OCI-LY1 (cell line): ENCODE results near the gene TMEM233.

Experiments used
- H2AFZ ChIP-seq: fragments of 200-600 bp; sonication (generic), shearing (Covaris generic); 2 replicates; pipeline ENCODE4 v1.6.0; 2014; ENCODE audit warnings: antibody characterized with exemption, mild to moderate bottlenecking, low read length
- H3F3A ChIP-seq: fragments of 200-600 bp; sonication (generic), shearing (Covaris generic); 2 replicates; pipeline ENCODE4 v1.6.0; 2014; ENCODE audit warnings: mild to moderate bottlenecking, antibody characterized with exemption, low read length, moderate library complexity; ENCODE audit not compliant: insufficient read depth
- H3K27ac ChIP-seq: fragments of 200-600 bp; sonication (generic); 2 replicates; pipeline ENCODE4 v1.5.1; 2014; ENCODE audit warnings: low read length, mixed run types, mild to moderate bottlenecking, low read depth; ENCODE audit not compliant: poor library complexity, severe bottlenecking
- H3K27me3 ChIP-seq: fragments of 200-600 bp; sonication (generic); 2 replicates; pipeline ENCODE4 v1.6.0; 2014; ENCODE audit warnings: antibody characterized with exemption, mild to moderate bottlenecking, low read length, moderate library complexity; ENCODE audit not compliant: insufficient read depth
- H3K36me3 ChIP-seq: fragments of 200-600 bp; sonication (generic); 2 replicates; pipeline ENCODE4 v1.6.1; 2014; ENCODE audit warnings: mild to moderate bottlenecking, antibody characterized with exemption, low read length, moderate library complexity, mixed read lengths; ENCODE audit not compliant: insufficient read depth
- H3K4me1 ChIP-seq: fragments of 200-600 bp; sonication (generic); 2 replicates; pipeline ENCODE4 v1.5.1; 2014; ENCODE audit warnings: mild to moderate bottlenecking, low read length, moderate library complexity; ENCODE audit not compliant: insufficient read depth, severe bottlenecking
- H3K4me2 ChIP-seq: fragments of 200-600 bp; sonication (generic), shearing (Covaris generic); 2 replicates; pipeline ENCODE4 v1.6.1; 2014; ENCODE audit warnings: low read length
- H3K4me3 ChIP-seq: fragments of 200-600 bp; sonication (generic); 2 replicates; pipeline ENCODE4 v1.5.1; 2014; ENCODE audit warnings: low read length, low read depth, mild to moderate bottlenecking, mixed read lengths; ENCODE audit not compliant: poor library complexity, severe bottlenecking
- H3K79me2 ChIP-seq: fragments of 200-600 bp; shearing (Covaris generic); 2 replicates; pipeline ENCODE4 v1.6.1; 2016; ENCODE audit warnings: mixed run types, low read length, mixed read lengths; ENCODE audit not compliant: insufficient read depth
- H3K9ac ChIP-seq: fragments of 200-600 bp; sonication (generic), shearing (Covaris generic); 2 replicates; pipeline ENCODE4 v1.6.1; 2014; ENCODE audit warnings: mild to moderate bottlenecking, low read length, mixed read lengths
- H3K9me2 ChIP-seq: fragments of 200-600 bp; sonication (generic), shearing (Covaris generic); 2 replicates; pipeline ENCODE4 v1.6.1; 2014; ENCODE audit warnings: low read depth, mild to moderate bottlenecking, low read length, mixed read lengths
- H3K9me3 ChIP-seq: fragments of 200-600 bp; shearing (Covaris generic); 2 replicates; pipeline ENCODE4 v1.6.1; 2014; ENCODE audit warnings: low read length, mixed read lengths
- H4K20me1 ChIP-seq: fragments of 200-600 bp; sonication (generic), shearing (Covaris generic); 2 replicates; pipeline ENCODE4 v1.6.0; 2016; ENCODE audit warnings: mild to moderate bottlenecking, low read length; ENCODE audit not compliant: insufficient read depth
- CTCF ChIP-seq: fragments of 200-600 bp; sonication (generic), shearing (Covaris generic); IDR thresholded peaks from 2 replicates; pipeline ENCODE4 v1.5.1; 2017; ENCODE audit warnings: mild to moderate bottlenecking, antibody characterized with exemption, low read length, moderate library complexity, mixed read lengths
- EZH2 ChIP-seq: fragments of 200-600 bp; sonication (generic), shearing (Covaris generic); IDR thresholded peaks from 2 replicates; pipeline ENCODE4 v1.8.0; 2017; ENCODE audit warnings: borderline replicate concordance, mixed run types, mild to moderate bottlenecking, antibody characterized with exemption, low read length, moderate library complexity, mixed read lengths

Gene TMEM233

GRCh38 chr12:119665164-119665929, 71.8 kb downstream of the TMEM233 start:
- H3K4me2 ChIP-seq, result no peak overlapping the region
- H3F3A ChIP-seq, result no peaks in the 10 kb centered on the region
- peaks cover 27% of the 10 kb centered on the region for H3K4me1 ChIP-seq
- no peaks in the 10 kb centered on the region for H4K20me1 ChIP-seq
- TF ChIP-seq EZH2 (no peak), CTCF (no peak)
- no peaks in the 10 kb centered on the region for H3K9me2 ChIP-seq
- H3K9ac ChIP-seq, result no peak overlapping the region
- peaks cover 11% of the 10 kb centered on the region; the same call in 1 of the 2 replicates for H3K79me2 ChIP-seq
- no peak overlapping the region for H3K27ac ChIP-seq
- no peaks in the 10 kb centered on the region for H3K9me3 ChIP-seq
- H2AFZ ChIP-seq, result peak overlapping the region; percentile 95; the same call in 1 of the 2 replicates
- H3K4me3 ChIP-seq, result no peak overlapping the region
- H3K27me3 ChIP-seq, result no peaks in the 10 kb centered on the region
- H3K36me3 ChIP-seq, result peaks cover 10% of the 10 kb centered on the region

GRCh38 chr12:119666226-119666795, 72.7 kb downstream of the TMEM233 start:
- H3K36me3 ChIP-seq, result peaks cover 19% of the 10 kb centered on the region
- no peak overlapping the region; the same call in 1 of the 2 replicates for H3K9ac ChIP-seq
- H3F3A ChIP-seq, result no peaks in the 10 kb centered on the region
- peaks cover 34% of the 10 kb centered on the region for H3K4me1 ChIP-seq
- peak overlapping the region; percentile 82 for H3K27ac ChIP-seq
- no peaks in the 10 kb centered on the region for H3K27me3 ChIP-seq
- TF ChIP-seq CTCF (no peak), EZH2 (no peak)
- H3K4me3 ChIP-seq, result peak overlapping the region; percentile 97
- no peaks in the 10 kb centered on the region for H3K9me3 ChIP-seq
- H3K9me2 ChIP-seq, result no peaks in the 10 kb centered on the region
- H3K79me2 ChIP-seq, result peaks cover 11% of the 10 kb centered on the region; the same call in 1 of the 2 replicates
- peak overlapping the region; percentile 91 for H3K4me2 ChIP-seq
- H4K20me1 ChIP-seq, result no peaks in the 10 kb centered on the region
- H2AFZ ChIP-seq, result peak overlapping the region; percentile 95

GRCh38 chr12:119666900-119667576, 73.5 kb downstream of the TMEM233 start:
- Histone ChIP-seq H3K79me2 (peaks cover 11% of the 10 kb centered on the region; the same call in 1 of the 2 replicates), H3K9me2 (no peaks in the 10 kb centered on the region), H3K27ac (peak overlapping the region; percentile 82), H2AFZ (peak overlapping the region; percentile 95), H3K9ac (peak overlapping the region; percentile 61), H3K27me3 (no peaks in the 10 kb centered on the region), H3K4me3 (peak overlapping the region; percentile 97), H3K9me3 (no peaks in the 10 kb centered on the region), H4K20me1 (no peaks in the 10 kb centered on the region), H3F3A (no peaks in the 10 kb centered on the region), H3K4me1 (peaks cover 34% of the 10 kb centered on the region), H3K4me2 (peak overlapping the region; percentile 91), H3K36me3 (peaks cover 27% of the 10 kb centered on the region)
- TF ChIP-seq EZH2 (no peak), CTCF (no peak)
